Activated naive CD4-positive, alpha-beta T cell treated with anti-CD3 and anti-CD28 coated beads for 36 hours (primary cell): ENCODE measurements around the gene LIPE. TPM values are rescaled to one million over a fixed set of nuclear protein-coding genes. Genes with fewer than 3 reads are reported as not detected.

ENCODE experiments used
- CTCF ChIA-PET: fragments of 350-600 bp; sonication (Branson Sonifier 250); formaldehyde crosslinking; loops from one replicate; lab custom pipeline; 2021; ENCODE audit warnings: antibody characterized with exemption; lab: Charles Lee
- DNase-seq: peaks from one replicate; pipeline ENCODE4 v3.0.0-alpha.2; 2020
- H3K27ac Mint-ChIP-seq: one replicate; pipeline ENCODE4 v1.8.0; 2021; ENCODE audit warnings: mild to moderate bottlenecking, mixed read lengths
- H3K27me3 Mint-ChIP-seq: one replicate; pipeline ENCODE4 v1.8.0; 2021; ENCODE audit warnings: low read depth, mixed read lengths
- H3K36me3 Mint-ChIP-seq: one replicate; pipeline ENCODE4 v1.8.0; 2021; ENCODE audit warnings: low read depth, mixed read lengths
- H3K4me1 Mint-ChIP-seq: one replicate; pipeline ENCODE4 v1.8.0; 2021; ENCODE audit warnings: low read depth, mixed read lengths
- H3K4me3 Mint-ChIP-seq: one replicate; pipeline ENCODE4 v1.8.0; 2021; ENCODE audit warnings: mild to moderate bottlenecking, moderate library complexity, mixed read lengths
- H3K9me3 Mint-ChIP-seq: one replicate; pipeline ENCODE4 v1.8.0; 2021; ENCODE audit warnings: mixed read lengths
- intact Hi-C: fragments of 100-400 bp; cut with micrococcal nuclease; formaldehyde crosslinking; loops from one replicate; pipeline ENCODE4 v1.15.1; 2023
- total RNA-seq, 2 experiments: library from RNA; stranded (reverse); gene quantifications; one replicate each; pipeline ENCODE4 v1.2.3, GENCODE V29; 2021

The LIPE gene
- total RNA-seq, 2 experiments from 2014 or later, result 30.2 to 32.5 TPM

- Mint-ChIP-seq H3K36me3 (no peaks in the 10 kb centered on the region), H3K9me3 (no peaks in the 10 kb centered on the region), H3K4me3 (peak overlapping the region; percentile 3), H3K27ac (no peak overlapping the region), H3K4me1 (peaks cover 14% of the 10 kb centered on the region), H3K27me3 (no peaks in the 10 kb centered on the region)
- intact Hi-C loops, result loop anchor here (2.0 kb wide), 2 partner anchors 308 to 332 kb away; partner anchors contain the start of gene POU2F2
- DNase-seq, result peak; percentile 88
- CTCF ChIA-PET, result interaction anchor here (0.6 to 3.7 kb wide), 29 partner anchors 9 to 331 kb away, joined by 3 to 59 read pairs (median 5); partner anchors contain the start of gene CEACAM1
Observed at GRCh38 chr19:42440357-42441048, 13.3 kb upstream of the LIPE start.

- no peak overlapping the region for H3K27ac Mint-ChIP-seq
- CTCF ChIA-PET, result interaction anchor here (0.6 to 3.6 kb wide), 2 partner anchors 16 to 302 kb away, joined by 3 to 18 read pairs; no protein-coding TSS in a partner anchor
- no peaks in the 10 kb centered on the region for H3K27me3 Mint-ChIP-seq
- intact Hi-C loops, result no loop called here
- H3K36me3 Mint-ChIP-seq, result no peaks in the 10 kb centered on the region
- no peak overlapping the region for H3K4me3 Mint-ChIP-seq
- H3K4me1 Mint-ChIP-seq, result peaks cover 13% of the 10 kb centered on the region
- no peak for DNase-seq
- H3K9me3 Mint-ChIP-seq, result no peaks in the 10 kb centered on the region
Observed at GRCh38 chr19:42436006-42436405, 8.8 kb upstream of the LIPE start.

GRCh38 chr19:42435316-42435715 lies 8.1 kb upstream of the LIPE start:
- Mint-ChIP-seq H3K4me1 (peaks cover 6% of the 10 kb centered on the region), H3K9me3 (no peaks in the 10 kb centered on the region), H3K36me3 (no peaks in the 10 kb centered on the region), H3K27ac (no peak overlapping the region), H3K4me3 (no peak overlapping the region), H3K27me3 (no peaks in the 10 kb centered on the region)
- CTCF ChIA-PET, result interaction anchor here (0.6 to 3.6 kb wide), 4 partner anchors 12 to 195 kb away, joined by 3 to 18 read pairs (median 4); no protein-coding TSS in a partner anchor
- intact Hi-C loops, result no loop called here
- no peak for DNase-seq

GRCh38 chr19:42433503-42434260 lies 6.5 kb upstream of the LIPE start:
- Mint-ChIP-seq H3K9me3 (no peaks in the 10 kb centered on the region), H3K4me1 (peaks cover 6% of the 10 kb centered on the region), H3K4me3 (no peak overlapping the region), H3K27ac (no peak overlapping the region), H3K36me3 (no peaks in the 10 kb centered on the region), H3K27me3 (no peaks in the 10 kb centered on the region)
- intact Hi-C loops, result loop anchor here (1.0 kb wide), 2 partner anchors 13 to 46 kb away; no protein-coding TSS in a partner anchor
- CTCF ChIA-PET, result interaction anchor here (0.7 to 3.6 kb wide), 10 partner anchors 9 to 325 kb away, joined by 3 to 18 read pairs (median 4); partner anchors contain the start of gene CEACAM1
- DNase-seq, result peak; percentile 83

- CTCF ChIA-PET, result interaction anchor here (2.4 kb wide), 1 partner anchor 10 kb away, joined by 12 read pairs; no protein-coding TSS in a partner anchor
- Mint-ChIP-seq H3K4me1 (peaks cover 4% of the 10 kb centered on the region), H3K27ac (no peak overlapping the region), H3K36me3 (no peaks in the 10 kb centered on the region), H3K27me3 (no peaks in the 10 kb centered on the region), H3K9me3 (no peaks in the 10 kb centered on the region), H3K4me3 (no peak overlapping the region)
- DNase-seq, result no peak
- intact Hi-C loops, result no loop called here
Observed at GRCh38 chr19:42431486-42431885, 4.3 kb upstream of the LIPE start.

GRCh38 chr19:42428676-42429075 lies 1.5 kb upstream of the LIPE start:
- intact Hi-C loops, result no loop called here

DNA sequence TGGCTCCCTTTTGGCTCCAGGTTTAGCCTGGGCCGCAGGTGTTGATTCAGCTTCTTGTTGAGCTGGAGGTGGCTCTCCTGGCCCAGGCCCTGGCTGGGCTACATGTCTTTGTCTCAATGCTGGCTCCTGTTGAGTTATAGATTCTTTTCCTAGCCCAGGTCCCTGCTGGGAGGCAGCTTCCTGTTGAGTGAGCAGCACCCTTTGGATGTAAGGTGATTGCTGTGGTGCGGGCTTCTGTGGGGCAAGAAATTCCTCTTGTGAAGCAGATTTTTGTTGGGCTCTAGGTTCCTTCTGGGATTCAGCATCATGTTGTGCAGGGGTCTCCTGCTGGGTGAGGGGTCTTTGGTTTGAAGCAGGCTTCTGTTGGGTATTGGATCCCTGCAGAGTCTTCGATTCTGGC lies 545 bp downstream of the LIPE start:
- no peaks in the 10 kb centered on the region for H3K9me3 Mint-ChIP-seq
- no peak overlapping the region for H3K4me3 Mint-ChIP-seq
- intact Hi-C loops, result no loop called here
- DNase-seq, result no peak
- H3K36me3 Mint-ChIP-seq, result no peaks in the 10 kb centered on the region
- no peaks in the 10 kb centered on the region for H3K27me3 Mint-ChIP-seq
- peaks cover 14% of the 10 kb centered on the region for H3K4me1 Mint-ChIP-seq
- CTCF ChIA-PET, result interaction anchor here (1.8 kb wide), 1 partner anchor 11 kb away, joined by 7 read pairs; no protein-coding TSS in a partner anchor
- H3K27ac Mint-ChIP-seq, result no peak overlapping the region

More at GRCh38 chr19:42428676-42429075, 1.5 kb upstream of the LIPE start:
- no peaks in the 10 kb centered on the region for H3K36me3 Mint-ChIP-seq
- no peak for DNase-seq
- CTCF ChIA-PET, result interaction anchor here (1.1 to 1.5 kb wide), 2 partner anchors 10 to 13 kb away, joined by 6 to 8 read pairs; no protein-coding TSS in a partner anchor
- H3K4me1 Mint-ChIP-seq, result peaks cover 3% of the 10 kb centered on the region
- H3K4me3 Mint-ChIP-seq, result no peak overlapping the region
- no peak overlapping the region for H3K27ac Mint-ChIP-seq
- H3K27me3 Mint-ChIP-seq, result no peaks in the 10 kb centered on the region
- no peaks in the 10 kb centered on the region for H3K9me3 Mint-ChIP-seq

DNA sequence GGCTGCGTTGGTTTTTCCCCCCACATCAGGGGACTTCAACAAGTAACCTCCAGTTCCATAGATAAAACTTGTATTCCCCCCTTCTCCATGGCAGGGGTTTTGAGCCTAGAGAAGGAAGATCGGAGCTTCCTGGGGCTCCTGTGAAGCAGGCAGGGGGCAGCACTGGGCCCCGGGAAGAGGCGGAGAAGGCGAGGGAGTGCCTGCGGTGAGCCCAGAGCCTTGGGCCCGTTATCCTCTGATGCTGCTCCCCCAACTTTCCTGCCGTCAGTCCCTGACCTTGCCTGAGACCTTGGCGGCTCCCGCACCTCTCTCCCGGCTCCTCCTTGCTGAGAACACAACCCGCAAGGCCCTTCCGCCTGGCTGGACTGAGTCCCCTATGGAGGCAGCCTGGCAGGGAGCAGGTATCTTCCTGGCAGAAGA lies 2.5 kb downstream of the LIPE start:
- peaks cover 4% of the 10 kb centered on the region for H3K36me3 Mint-ChIP-seq
- H3K27ac Mint-ChIP-seq, result no peak overlapping the region
- DNase-seq, result no peak
- peaks cover 32% of the 10 kb centered on the region for H3K4me1 Mint-ChIP-seq
- H3K27me3 Mint-ChIP-seq, result no peaks in the 10 kb centered on the region
- CTCF ChIA-PET, result interaction anchor here (0.8 to 3.2 kb wide), 2 partner anchors 8 to 14 kb away, joined by 4 to 15 read pairs; no protein-coding TSS in a partner anchor
- H3K4me3 Mint-ChIP-seq, result no peak overlapping the region
- intact Hi-C loops, result loop anchor here (5.0 kb wide), 2 partner anchors 97 to 317 kb away; partner anchors contain the start of gene MEGF8
- no peaks in the 10 kb centered on the region for H3K9me3 Mint-ChIP-seq

DNA sequence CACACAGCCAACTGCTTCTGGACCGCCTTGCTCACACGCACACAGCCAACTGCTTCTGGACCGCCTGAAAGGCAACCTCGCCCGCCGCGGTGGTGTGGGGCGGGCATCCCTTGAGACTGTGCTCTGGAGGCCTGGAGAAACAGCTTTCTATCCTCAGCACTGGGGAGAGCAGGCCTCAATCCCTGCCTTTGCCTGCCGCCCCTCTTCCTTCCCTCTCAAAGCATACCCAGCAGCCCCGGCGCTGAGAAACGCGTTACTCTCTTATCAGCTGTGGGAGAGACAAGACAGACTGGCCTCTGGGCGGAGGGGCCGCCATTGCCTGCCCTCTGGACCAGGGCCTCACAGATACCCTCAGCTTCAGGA lies 2.9 kb downstream of the LIPE start:
- peaks cover 32% of the 10 kb centered on the region for H3K4me1 Mint-ChIP-seq
- intact Hi-C loops, result loop anchor here (5.0 kb wide), 2 partner anchors 97 to 317 kb away; partner anchors contain the start of gene MEGF8
- H3K36me3 Mint-ChIP-seq, result peaks cover 5% of the 10 kb centered on the region
- H3K9me3 Mint-ChIP-seq, result no peaks in the 10 kb centered on the region
- DNase-seq, result no peak
- no peaks in the 10 kb centered on the region for H3K27me3 Mint-ChIP-seq
- peak overlapping the region; percentile 93 for H3K4me3 Mint-ChIP-seq
- no peak overlapping the region for H3K27ac Mint-ChIP-seq
- CTCF ChIA-PET, result interaction anchor here (0.8 to 3.2 kb wide), 3 partner anchors 9 to 17 kb away, joined by 4 to 15 read pairs (median 12); no protein-coding TSS in a partner anchor

- H3K4me3 Mint-ChIP-seq, result peak overlapping the region; percentile 93
- CTCF ChIA-PET, result interaction anchor here (0.6 to 3.2 kb wide), 7 partner anchors 9 to 26 kb away, joined by 3 to 15 read pairs (median 4); no protein-coding TSS in a partner anchor
- peaks cover 6% of the 10 kb centered on the region for H3K36me3 Mint-ChIP-seq
- no peaks in the 10 kb centered on the region for H3K9me3 Mint-ChIP-seq
- peak; percentile 96 for DNase-seq
- intact Hi-C loops, result loop anchor here (1.0 to 5.0 kb wide), 9 partner anchors 26 to 348 kb away; partner anchors contain the start of genes GSK3A, MEGF8, PAFAH1B3 and POU2F2
- H3K4me1 Mint-ChIP-seq, result peaks cover 33% of the 10 kb centered on the region
- H3K27ac Mint-ChIP-seq, result peak overlapping the region; percentile 86
- no peaks in the 10 kb centered on the region for H3K27me3 Mint-ChIP-seq
Observed at GRCh38 chr19:42423462-42424344, 3.5 kb downstream of the LIPE start.

GRCh38 chr19:42422901-42423461 lies 4.2 kb downstream of the LIPE start:
- Mint-ChIP-seq H3K36me3 (peaks cover 7% of the 10 kb centered on the region), H3K9me3 (no peaks in the 10 kb centered on the region), H3K4me3 (peak overlapping the region; percentile 93), H3K27me3 (no peaks in the 10 kb centered on the region), H3K4me1 (peaks cover 34% of the 10 kb centered on the region), H3K27ac (peak overlapping the region; percentile 86)
- intact Hi-C loops, result loop anchor here (1.0 to 5.0 kb wide), 9 partner anchors 26 to 348 kb away; partner anchors contain the start of genes GSK3A, MEGF8, PAFAH1B3 and POU2F2
- CTCF ChIA-PET, result interaction anchor here (0.9 to 3.2 kb wide), 4 partner anchors 10 to 18 kb away, joined by 4 to 15 read pairs (median 8); no protein-coding TSS in a partner anchor
- peak; percentile 66 for DNase-seq
